ENCODE measurements around the gene BRAP.
"Not testable (repeated sequence)": the region's sequence is repeated elsewhere in the genome, so short reads cannot be mapped to it uniquely, and the experiment has no call there.

The BRAP gene

GRCh38 chr12:111677186-111677585 is 8.6 kb downstream of the BRAP start:
- DNase-seq (ENCODE audit: low spot score) = no peak

GRCh38 chr12:111673503-111673902 is 12.3 kb downstream of the BRAP start:
- DNase-seq (ENCODE audit: low spot score) = peak; percentile 14

DNA sequence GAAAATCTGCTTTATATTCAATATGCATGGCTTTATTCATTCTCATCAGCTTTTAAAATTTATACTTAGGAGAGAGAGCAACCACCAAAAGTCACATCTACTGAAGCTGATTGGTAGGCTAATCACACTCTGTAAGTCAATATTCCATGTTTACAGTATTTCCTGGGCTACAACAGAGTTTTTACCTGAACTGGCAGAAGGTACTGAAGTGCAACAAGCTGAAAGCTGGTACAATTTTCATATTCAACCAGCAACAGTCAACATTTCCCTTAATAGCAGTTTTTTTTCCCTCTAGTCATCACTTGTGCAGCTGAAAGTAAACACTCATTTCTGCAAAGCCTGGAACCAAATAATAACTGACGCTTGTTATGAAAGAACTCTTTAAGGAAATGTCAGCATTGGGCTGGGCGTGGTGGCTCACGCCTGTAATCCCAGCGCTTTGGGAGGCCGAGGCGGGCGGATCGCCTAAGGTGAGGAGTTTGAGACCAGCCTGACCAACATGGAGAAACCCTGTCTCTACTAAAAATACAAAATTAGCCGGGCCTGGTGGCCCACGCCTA is 12.9 kb downstream of the BRAP start:
- DNase-seq (ENCODE audit: low spot score) = no peak

GRCh38 chr12:111664961-111665865 is 20.5 kb downstream of the BRAP start:
- no peak for DNase-seq (ENCODE audit: low spot score)

- no peak for DNase-seq (ENCODE audit: low spot score)
These were observed 21.3 kb downstream of the BRAP start for GRCh38 chr12:111664499-111664898.

- DNase-seq (ENCODE audit: low spot score) = no peak
These were observed 29.7 kb downstream of the BRAP start for GRCh38 chr12:111656016-111656415.

DNA sequence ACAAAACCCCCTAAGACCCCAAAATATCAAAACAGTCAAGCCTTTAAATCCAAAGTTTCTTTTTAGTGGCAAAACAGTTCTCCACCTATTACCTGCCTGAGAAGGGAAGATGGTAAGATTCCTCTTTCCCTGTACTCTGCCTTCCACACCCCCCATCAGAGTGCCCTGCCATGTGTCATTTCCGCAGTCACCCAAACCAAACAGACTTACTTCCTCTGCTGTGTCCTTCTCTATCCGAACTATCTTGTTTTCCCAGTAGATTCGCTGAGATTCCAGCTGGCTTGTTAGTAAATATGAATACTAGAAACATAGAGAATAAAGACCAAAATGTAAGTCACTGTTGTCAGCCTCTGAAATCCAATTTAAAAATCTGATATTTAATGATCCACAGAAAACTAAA is 30.4 kb downstream of the BRAP start:
- DNase-seq (ENCODE audit: low spot score) = no peak

DNA sequence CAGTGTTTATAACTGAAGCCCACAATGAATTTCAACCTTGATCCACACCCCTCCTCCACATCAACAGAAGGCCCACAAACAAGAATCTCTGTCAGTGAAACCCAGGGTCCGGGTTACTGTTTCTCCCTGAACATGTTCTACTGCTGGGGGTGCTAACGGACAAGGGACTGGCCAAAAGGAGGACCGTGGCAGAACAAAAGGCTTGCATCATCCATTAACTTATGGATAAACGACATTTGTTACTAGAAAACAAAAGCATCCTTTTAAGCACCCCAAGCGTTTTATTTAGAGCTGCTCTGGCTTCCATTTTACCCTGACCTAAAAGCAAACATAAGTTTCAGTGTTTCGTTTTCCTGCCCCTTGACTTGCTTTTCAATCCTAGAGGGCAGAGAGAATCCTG is 32.2 kb downstream of the BRAP start:
- no peak for DNase-seq (ENCODE audit: low spot score)

GRCh38 chr12:111652530-111652929 is 33.2 kb downstream of the BRAP start:
- not testable (repeated sequence) for DNase-seq (ENCODE audit: low spot score)

- no peak for DNase-seq (ENCODE audit: low spot score)
These were observed 34.8 kb downstream of the BRAP start for GRCh38 chr12:111650912-111651311.

GRCh38 chr12:111645433-111645832 is 40.3 kb downstream of the BRAP start:
- DNase-seq (ENCODE audit: low spot score) = no peak

DNA sequence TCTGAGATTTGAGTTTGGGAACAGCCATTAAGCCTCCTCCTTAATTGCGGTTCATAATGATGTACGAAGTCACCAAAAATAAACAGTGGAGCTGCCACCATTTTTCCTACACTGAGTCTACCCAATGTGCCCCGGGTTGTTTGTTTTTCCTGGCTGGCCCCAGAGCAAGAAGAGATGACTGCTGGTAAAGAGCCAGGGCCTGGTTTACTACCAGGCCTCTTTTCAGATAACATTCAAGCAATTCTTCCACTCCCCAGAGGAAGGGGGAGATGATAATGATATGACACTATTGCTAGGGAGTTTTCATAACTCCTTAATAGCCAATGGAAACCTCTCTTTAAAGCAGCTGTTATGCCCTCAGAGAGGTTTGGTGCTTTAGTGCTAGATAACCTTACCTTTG is 42.3 kb downstream of the BRAP start:
- DNase-seq (ENCODE audit: low spot score) = peak; percentile 66

- DNase-seq (ENCODE audit: low spot score) = no peak
These were observed 42.9 kb downstream of the BRAP start for GRCh38 chr12:111642681-111643426.

GRCh38 chr12:111640506-111640905 is 45.2 kb downstream of the BRAP start:
- no peak for DNase-seq (ENCODE audit: low spot score)

DNA sequence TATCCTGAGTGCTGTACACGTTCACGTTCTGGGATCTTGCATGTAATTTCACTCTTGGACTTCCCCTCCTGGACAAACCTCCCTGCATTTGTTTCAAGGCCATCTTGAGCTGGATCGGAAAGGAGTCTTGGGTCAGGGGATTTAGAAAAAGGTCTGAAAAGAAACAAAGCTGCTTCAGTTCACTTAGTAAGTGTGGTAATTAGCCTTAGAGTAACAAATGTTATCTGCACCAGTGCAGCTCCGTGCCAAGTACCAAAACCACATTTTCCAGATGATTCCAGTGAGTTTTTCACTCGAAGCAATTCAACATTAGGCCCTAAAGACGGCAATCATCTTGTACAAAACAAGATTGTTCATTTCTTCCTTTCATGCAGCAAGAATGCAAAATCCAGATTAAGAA is 47.2 kb downstream of the BRAP start:
- no peak for DNase-seq (ENCODE audit: low spot score)

DNA sequence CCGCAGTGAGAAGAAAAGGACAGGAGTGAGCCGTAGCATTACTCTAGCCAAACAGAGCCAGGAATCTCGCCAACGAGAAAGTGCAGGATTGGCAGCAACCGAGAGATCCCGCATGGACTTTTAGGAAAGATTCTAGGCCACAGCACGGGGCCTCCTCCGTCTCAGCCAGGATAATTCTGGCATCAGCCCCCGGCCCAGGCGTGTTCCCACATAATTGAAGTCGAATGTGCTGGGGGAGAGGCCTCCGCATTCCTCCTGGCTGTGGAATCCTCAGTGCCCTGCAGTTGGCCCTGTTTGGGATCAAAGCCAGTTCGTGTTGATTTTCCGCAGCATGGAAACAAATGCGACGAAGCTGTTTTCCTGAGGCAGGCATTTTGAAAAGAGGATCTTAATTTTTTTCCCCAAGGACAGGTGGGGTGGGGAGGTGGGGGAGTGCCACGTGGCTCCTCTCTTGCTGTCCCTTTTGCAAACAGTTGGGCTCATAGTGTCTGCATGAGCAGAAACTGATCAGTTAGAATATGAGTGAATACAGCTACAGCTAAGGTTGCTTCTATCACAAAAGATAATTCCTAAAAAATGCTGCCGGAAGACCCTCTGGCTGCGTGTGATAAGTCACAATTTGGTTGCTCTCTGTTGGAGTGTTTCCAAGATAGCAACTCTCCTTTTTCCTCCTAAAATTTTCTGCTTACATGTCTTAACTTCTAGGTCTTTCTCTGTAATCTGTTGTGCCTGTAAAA is 49.4 kb downstream of the BRAP start:
- peak; percentile 33 for DNase-seq (ENCODE audit: low spot score)

GRCh38 chr12:111635524-111635923 is 50.2 kb downstream of the BRAP start:
- no peak for DNase-seq (ENCODE audit: low spot score)

DNA sequence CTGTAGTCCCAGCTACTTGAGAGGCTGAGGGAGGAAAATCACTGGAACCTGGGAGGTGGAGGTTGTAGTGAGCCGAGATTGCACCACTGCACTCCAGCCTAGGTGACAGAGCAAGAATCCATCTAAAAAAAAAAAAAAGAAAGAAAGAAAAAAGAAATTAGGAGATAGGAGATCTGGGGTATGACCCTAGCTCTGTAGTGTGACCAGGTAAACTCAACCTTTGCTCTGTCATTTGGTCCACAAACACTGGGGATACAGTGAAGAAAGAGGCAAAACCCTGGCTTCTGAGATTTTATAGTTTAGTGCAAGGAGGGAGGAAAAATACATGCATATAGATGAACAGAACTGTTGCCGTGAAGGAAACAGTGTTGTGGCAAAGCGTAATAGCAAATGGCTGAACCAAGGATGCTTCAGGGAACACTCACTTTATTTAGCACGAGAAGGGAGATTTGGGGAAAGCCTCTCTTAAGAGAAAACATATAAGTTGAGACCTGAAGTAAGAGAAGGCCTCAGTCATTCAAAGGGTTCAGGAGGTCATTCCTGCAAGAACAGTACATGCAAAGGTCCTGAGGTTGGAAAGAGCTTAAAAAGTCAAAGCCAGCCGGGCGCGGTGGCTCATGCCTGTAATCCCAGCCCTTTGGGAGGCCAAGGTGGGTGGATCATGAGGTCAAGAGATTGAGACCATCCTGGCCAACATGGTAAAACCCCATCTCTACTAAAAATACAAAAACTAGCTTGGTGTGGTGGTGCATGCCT is 57.1 kb downstream of the BRAP start:
- no peak for DNase-seq (ENCODE audit: low spot score)

DNA sequence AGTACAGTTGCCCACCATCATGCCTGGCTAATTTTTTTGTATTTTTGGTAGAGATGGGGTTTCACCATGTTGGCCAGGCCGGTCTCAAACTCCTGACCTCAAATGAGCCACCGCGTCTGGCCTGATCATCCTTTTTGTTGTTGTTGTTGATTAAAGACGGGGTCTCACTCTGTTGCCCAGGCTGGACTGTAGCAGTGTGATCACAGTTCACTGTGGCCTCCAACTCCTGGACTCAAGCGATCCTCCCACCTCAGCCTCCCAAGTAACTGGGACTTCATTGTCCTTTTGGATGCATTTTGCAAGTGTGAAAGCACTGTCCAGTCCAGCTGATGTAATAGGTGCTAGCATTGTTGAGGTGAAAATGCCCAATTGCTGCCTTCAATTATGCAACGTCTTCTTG is 59.5 kb downstream of the BRAP start:
- no peak for DNase-seq (ENCODE audit: low spot score)

DNA sequence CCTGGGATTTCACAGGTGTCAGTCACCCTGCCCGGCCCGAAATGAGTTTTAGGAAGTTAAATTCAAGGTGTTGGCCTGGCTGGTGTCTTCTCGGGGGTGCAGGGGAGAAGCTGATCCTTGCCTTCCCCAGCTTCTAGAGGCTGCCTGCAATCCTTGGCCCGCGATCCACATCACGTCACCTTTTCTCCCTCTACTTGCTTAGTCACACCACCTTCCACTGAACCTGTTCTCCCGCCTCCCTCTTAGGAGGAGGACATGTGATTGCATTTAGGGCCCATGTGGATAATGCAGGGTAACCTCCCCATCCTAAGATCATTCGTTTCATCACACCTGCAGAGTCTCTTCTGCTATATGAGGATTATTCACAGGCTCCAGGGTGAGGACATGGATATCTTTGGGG is 61.2 kb downstream of the BRAP start:
- no peak for DNase-seq (ENCODE audit: low spot score)

GRCh38 chr12:111617841-111618240 is 67.9 kb downstream of the BRAP start:
- DNase-seq (ENCODE audit: low spot score) = not testable (repeated sequence)

Data from hepatic stellate cell (primary cell).